Keratinocyte (primary cell): Measurements from ENCODE around the gene TUBB3.

ENCODE experiments used
- EZH2 ChIP-seq: IDR thresholded peaks from one replicate; pipeline ENCODE4 v1.6.1; 2012; ENCODE audit warnings: inconsistent platforms, mild to moderate bottlenecking, low read length, moderate library complexity
- TF ChIP-seq, protein P1 (sequence below), 3 experiments: IDR thresholded peaks in 1 of 3; conservative IDR thresholded peaks in 1 of 3; optimal IDR thresholded peaks in 1 of 3; 2 replicates in 2 of 3; 3 replicates in 1 of 3; pipeline versions ENCODE3 to v1.5.1; 2011; ENCODE audit warnings: low read length in 3 of 3, mild to moderate bottlenecking in 3 of 3, moderate library complexity in 2 of 3, control low read depth in 1 of 3, inconsistent platforms in 1 of 3; ENCODE audit not compliant: insufficient read depth in 2 of 3; ENCODE audit errors: extremely low read depth in 1 of 3

DNA sequence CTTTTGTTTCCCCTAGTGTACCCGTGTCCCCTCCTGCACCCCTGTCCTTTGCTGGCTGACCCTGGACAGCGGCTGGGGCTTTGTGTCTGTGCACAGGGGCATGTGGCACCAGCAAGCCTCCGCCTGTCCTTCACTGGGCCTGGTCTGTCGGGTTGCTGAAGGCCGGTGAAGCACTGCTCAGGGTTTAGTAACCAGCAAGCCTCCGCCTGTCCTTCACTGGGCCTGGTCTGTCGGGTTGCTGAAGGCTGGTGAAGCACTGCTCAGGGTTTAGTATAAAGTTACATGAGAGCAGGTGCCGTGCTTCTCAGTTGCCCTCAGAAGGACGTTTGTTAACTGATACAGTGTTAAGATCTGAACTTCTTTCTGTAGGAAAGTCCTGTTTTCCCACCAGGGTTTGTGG lies 59.2 kb downstream of the TUBB3 start:
- TF ChIP-seq, protein P1, sequence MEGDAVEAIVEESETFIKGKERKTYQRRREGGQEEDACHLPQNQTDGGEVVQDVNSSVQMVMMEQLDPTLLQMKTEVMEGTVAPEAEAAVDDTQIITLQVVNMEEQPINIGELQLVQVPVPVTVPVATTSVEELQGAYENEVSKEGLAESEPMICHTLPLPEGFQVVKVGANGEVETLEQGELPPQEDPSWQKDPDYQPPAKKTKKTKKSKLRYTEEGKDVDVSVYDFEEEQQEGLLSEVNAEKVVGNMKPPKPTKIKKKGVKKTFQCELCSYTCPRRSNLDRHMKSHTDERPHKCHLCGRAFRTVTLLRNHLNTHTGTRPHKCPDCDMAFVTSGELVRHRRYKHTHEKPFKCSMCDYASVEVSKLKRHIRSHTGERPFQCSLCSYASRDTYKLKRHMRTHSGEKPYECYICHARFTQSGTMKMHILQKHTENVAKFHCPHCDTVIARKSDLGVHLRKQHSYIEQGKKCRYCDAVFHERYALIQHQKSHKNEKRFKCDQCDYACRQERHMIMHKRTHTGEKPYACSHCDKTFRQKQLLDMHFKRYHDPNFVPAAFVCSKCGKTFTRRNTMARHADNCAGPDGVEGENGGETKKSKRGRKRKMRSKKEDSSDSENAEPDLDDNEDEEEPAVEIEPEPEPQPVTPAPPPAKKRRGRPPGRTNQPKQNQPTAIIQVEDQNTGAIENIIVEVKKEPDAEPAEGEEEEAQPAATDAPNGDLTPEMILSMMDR (optimal IDR thresholded peaks at IDR 0.05 in 1 of 3, IDR thresholded peaks at IDR 0.05 in 1 of 3, conservative IDR thresholded peaks at IDR 0.05 in 1 of 3; ENCODE audit: extremely low read depth in 1 of 3, insufficient read depth in 2 of 3, low read length in 3 of 3): no peak
- no peak for TF ChIP-seq EZH2
